DOHH2 (cell line): Measurements from ENCODE around the gene SWT1.

Experiments
- H3F3A ChIP-seq: fragments of 200-600 bp; sonication (generic), shearing (Covaris generic); 2 replicates; pipeline ENCODE4 v1.6.0; 2016; ENCODE audit warnings: antibody characterized with exemption, mild to moderate bottlenecking; ENCODE audit not compliant: control insufficient read depth, insufficient read depth
- H3K27ac ChIP-seq: fragments of 200-600 bp; sonication (generic); 2 replicates; pipeline ENCODE4 v1.5.1; 2014; ENCODE audit warnings: low read depth, mild to moderate bottlenecking, low read length, moderate library complexity
- H3K27me3 ChIP-seq: fragments of 200-600 bp; sonication (generic); 2 replicates; pipeline ENCODE4 v1.6.1; 2014; ENCODE audit warnings: mild to moderate bottlenecking, low read length, mixed read lengths; ENCODE audit not compliant: control insufficient read depth
- H3K36me3 ChIP-seq: fragments of 200-600 bp; sonication (generic); 2 replicates; pipeline ENCODE4 v1.6.1; 2014; ENCODE audit warnings: mild to moderate bottlenecking, low read length, moderate library complexity, mixed read lengths; ENCODE audit not compliant: control insufficient read depth
- H3K4me1 ChIP-seq: fragments of 200-600 bp; sonication (generic); 2 replicates; pipeline ENCODE4 v1.6.1; 2014; ENCODE audit warnings: mild to moderate bottlenecking, low read length, mixed read lengths; ENCODE audit not compliant: control insufficient read depth
- H3K4me2 ChIP-seq: fragments of 200-600 bp; sonication (generic); 2 replicates; pipeline ENCODE4 v1.6.0; 2014; ENCODE audit warnings: mild to moderate bottlenecking, low read length, moderate library complexity
- H3K4me3 ChIP-seq: fragments of 200-600 bp; sonication (generic); 2 replicates; pipeline ENCODE4 v1.5.1; 2014; ENCODE audit warnings: mild to moderate bottlenecking, low read length, mixed read lengths
- H3K79me2 ChIP-seq: fragments of 200-600 bp; sonication (generic); 2 replicates; pipeline ENCODE4 v1.6.1; 2014; ENCODE audit warnings: mild to moderate bottlenecking, low read length, mixed read lengths; ENCODE audit not compliant: control insufficient read depth
- H3K9me2 ChIP-seq: fragments of 200-600 bp; sonication (generic); replicated peaks from 2 replicates; pipeline ENCODE4 v1.6.1; 2014; ENCODE audit warnings: mild to moderate bottlenecking, low read length, mixed read lengths; ENCODE audit not compliant: control insufficient read depth
- H3K9me3 ChIP-seq: fragments of 200-600 bp; sonication (generic); 2 replicates; pipeline ENCODE4 v1.6.1; 2014; ENCODE audit warnings: antibody characterized with exemption, low read length, mixed read lengths; ENCODE audit not compliant: control insufficient read depth, insufficient read depth
- H4K20me1 ChIP-seq: fragments of 200-600 bp; sonication (generic); 2 replicates; pipeline ENCODE4 v1.6.0; 2014; ENCODE audit warnings: low read depth, mild to moderate bottlenecking, antibody characterized with exemption, low read length, moderate library complexity; ENCODE audit not compliant: control insufficient read depth, insufficient read depth
- CTCF ChIP-seq: fragments of 200-600 bp; sonication (generic); IDR thresholded peaks from one replicate; pipeline ENCODE4 v1.5.1; 2014; ENCODE audit warnings: antibody characterized with exemption, mild to moderate bottlenecking, low read depth, low read length; ENCODE audit not compliant: poor library complexity, severe bottlenecking
- EZH2phosphoT487 ChIP-seq: fragments of 200-600 bp; sonication (generic); IDR thresholded peaks from 2 replicates; pipeline ENCODE4 v1.6.1; 2017; ENCODE audit warnings: borderline replicate concordance, mild to moderate bottlenecking, antibody characterized with exemption, low read length, moderate library complexity, mixed read lengths

The SWT1 gene

DNA sequence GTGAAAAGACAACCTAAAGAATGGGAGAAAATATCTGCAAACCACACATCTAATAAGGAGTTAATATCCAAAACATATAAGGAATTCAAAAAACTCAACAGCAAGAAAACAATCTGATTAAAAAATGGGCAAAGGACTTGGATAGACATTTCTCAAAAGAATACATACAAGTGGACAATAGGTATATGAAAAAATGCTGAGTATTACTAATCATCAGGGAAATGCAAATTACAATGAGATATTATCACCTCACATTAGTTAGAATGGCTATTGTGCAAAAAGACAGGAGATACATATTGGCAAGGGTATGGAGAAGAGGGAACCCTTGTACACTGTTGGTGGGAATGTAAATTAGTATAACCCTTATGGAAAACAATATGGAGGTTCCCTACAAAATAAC lies 45.1 kb upstream of the SWT1 start:
- Histone ChIP-seq H3K79me2 (no peaks in the 10 kb centered on the region), H3K27me3 (no peaks in the 10 kb centered on the region), H3K4me3 (no peak overlapping the region), H3F3A (no peaks in the 10 kb centered on the region; the same call in 1 of the 2 replicates), H3K4me2 (no peak overlapping the region), H3K27ac (no peak overlapping the region), H3K4me1 (no peaks in the 10 kb centered on the region), H3K9me2 (no peaks in the 10 kb centered on the region), H3K9me3 (peaks cover 3% of the 10 kb centered on the region; the same call in 1 of the 2 replicates), H4K20me1 (no peaks in the 10 kb centered on the region), H3K36me3 (no peaks in the 10 kb centered on the region)
- TF ChIP-seq CTCF (no peak), EZH2phosphoT487 (no peak)

- H3F3A ChIP-seq: no peaks in the 10 kb centered on the region; the same call in 1 of the 2 replicates
- H3K27me3 ChIP-seq: no peaks in the 10 kb centered on the region
- H3K4me3 ChIP-seq: no peak overlapping the region
- H3K9me3 ChIP-seq: peaks cover 3% of the 10 kb centered on the region; the same call in 1 of the 2 replicates
- no peak overlapping the region for H3K27ac ChIP-seq
- no peaks in the 10 kb centered on the region for H4K20me1 ChIP-seq
- H3K4me2 ChIP-seq: no peak overlapping the region
- no peaks in the 10 kb centered on the region for H3K9me2 ChIP-seq
- TF ChIP-seq CTCF (no peak), EZH2phosphoT487 (no peak)
- H3K79me2 ChIP-seq: no peaks in the 10 kb centered on the region
- no peaks in the 10 kb centered on the region for H3K4me1 ChIP-seq
- no peaks in the 10 kb centered on the region for H3K36me3 ChIP-seq
These were observed 44.6 kb upstream of the SWT1 start for GRCh38 chr1:185112356-185112755.

DNA sequence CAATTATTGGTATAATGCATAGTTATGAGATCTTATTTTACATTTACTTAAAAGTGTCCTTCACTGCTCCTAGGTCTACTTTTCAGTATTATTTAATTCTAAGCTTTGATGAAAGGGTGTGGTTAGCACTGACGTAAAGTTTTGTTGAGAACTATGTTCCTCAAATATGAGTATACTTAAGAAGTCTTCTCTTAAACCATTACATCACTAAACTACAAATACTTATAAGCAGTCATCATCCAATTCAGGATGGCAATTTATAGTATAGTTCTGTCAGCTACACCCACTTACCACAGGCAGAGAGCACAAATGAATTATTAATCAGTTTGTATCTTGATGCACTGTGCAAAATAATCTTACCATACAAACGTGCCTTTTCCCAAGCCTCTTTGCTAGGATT lies 27.3 kb upstream of the SWT1 start:
- H3K27me3 ChIP-seq: no peaks in the 10 kb centered on the region
- H3F3A ChIP-seq: no peaks in the 10 kb centered on the region
- H3K27ac ChIP-seq: no peak overlapping the region
- no peaks in the 10 kb centered on the region for H3K4me1 ChIP-seq
- H3K36me3 ChIP-seq: peaks cover 58% of the 10 kb centered on the region
- no peaks in the 10 kb centered on the region for H3K9me2 ChIP-seq
- H3K4me3 ChIP-seq: no peak overlapping the region
- TF ChIP-seq EZH2phosphoT487 (no peak), CTCF (no peak)
- no peaks in the 10 kb centered on the region for H4K20me1 ChIP-seq
- H3K9me3 ChIP-seq: no peaks in the 10 kb centered on the region
- no peak overlapping the region for H3K4me2 ChIP-seq
- no peaks in the 10 kb centered on the region for H3K79me2 ChIP-seq
